HUES6 (cell line): ENCODE measurements around the gene TIGD6.
"Not testable (repeated sequence)": the region's sequence is repeated elsewhere in the genome, so short reads cannot be mapped to it uniquely, and the experiment has no call there.

Experiments
- H3K27ac ChIP-seq: 2 replicates; pipeline ENCODE4 v1.7.0; 2013; ENCODE audit warnings: low read depth, mild to moderate bottlenecking, low read length, inconsistent platforms
- H3K27me3 ChIP-seq: 2 replicates; pipeline ENCODE4 v1.6.1; 2013; ENCODE audit warnings: low read length; ENCODE audit not compliant: control insufficient read depth, insufficient read depth
- H3K36me3 ChIP-seq: 2 replicates; pipeline ENCODE4 v1.6.1; 2013; ENCODE audit warnings: low read length; ENCODE audit not compliant: control insufficient read depth, insufficient read depth
- H3K4me1 ChIP-seq: 2 replicates; pipeline ENCODE4 v1.6.1; 2013; ENCODE audit warnings: low read length; ENCODE audit not compliant: control insufficient read depth, insufficient read depth
- H3K4me3 ChIP-seq: 2 replicates; pipeline ENCODE4 v1.5.1; 2013; ENCODE audit warnings: low read depth, low read length
- H3K9ac ChIP-seq: one replicate; pipeline ENCODE4 v1.6.1; 2013; ENCODE audit warnings: mild to moderate bottlenecking, low read length
- H3K9me3 ChIP-seq: 2 replicates; pipeline ENCODE4 v1.6.1; 2013; ENCODE audit warnings: low read depth, low read length; ENCODE audit not compliant: control insufficient read depth, insufficient read depth

Gene TIGD6

GRCh38 chr5:149953436-149954121 lies 46.9 kb downstream of the TIGD6 start:
- Histone ChIP-seq H3K9ac (no peak overlapping the region), H3K27me3 (no peaks in the 10 kb centered on the region; the same call in 1 of the 2 replicates), H3K9me3 (no peaks in the 10 kb centered on the region), H3K36me3 (no peaks in the 10 kb centered on the region), H3K4me3 (no peak overlapping the region), H3K4me1 (no peaks in the 10 kb centered on the region), H3K27ac (no peak overlapping the region)

DNA sequence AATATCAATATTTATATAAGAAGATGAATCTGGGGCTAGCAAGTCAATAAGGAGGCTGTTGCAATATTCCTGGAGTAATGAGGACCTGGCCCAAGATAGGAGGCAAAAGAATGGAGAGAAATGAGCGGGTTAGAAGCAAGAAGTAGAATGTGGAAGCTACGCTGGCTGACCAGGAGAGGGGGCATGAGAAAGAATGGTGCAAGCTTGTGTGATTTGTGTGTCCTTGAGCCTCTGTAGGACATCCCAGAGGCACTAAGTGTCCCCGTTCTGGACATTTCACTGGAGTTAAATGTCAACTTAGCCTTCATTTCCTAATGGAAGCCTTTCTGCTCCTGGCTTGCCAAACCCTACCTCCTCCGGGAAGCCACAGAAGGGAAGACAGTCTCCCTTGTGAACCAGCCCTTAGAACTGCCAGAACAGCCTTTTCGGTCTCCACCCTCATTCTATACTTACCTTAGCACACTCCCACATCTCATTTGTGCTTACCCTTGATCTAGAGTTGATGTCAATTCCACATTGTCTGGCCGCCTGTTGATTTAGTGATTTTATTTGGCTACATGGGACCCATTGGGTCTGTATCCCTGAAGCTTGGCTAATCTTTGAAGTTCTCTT lies 49.2 kb downstream of the TIGD6 start:
- no peak overlapping the region for H3K27ac ChIP-seq
- H3K36me3 ChIP-seq: no peaks in the 10 kb centered on the region
- no peaks in the 10 kb centered on the region for H3K4me1 ChIP-seq

GRCh38 chr5:149948993-149949392 lies 51.5 kb downstream of the TIGD6 start:
- Histone ChIP-seq H3K9ac (no peak overlapping the region), H3K4me3 (no peak overlapping the region), H3K27ac (no peak overlapping the region), H3K4me1 (no peaks in the 10 kb centered on the region), H3K27me3 (no peaks in the 10 kb centered on the region; the same call in 1 of the 2 replicates), H3K36me3 (no peaks in the 10 kb centered on the region), H3K9me3 (no peaks in the 10 kb centered on the region)

More for the DNA sequence above, 49.2 kb downstream of the TIGD6 start:
- Histone ChIP-seq H3K9ac (no peak overlapping the region), H3K9me3 (no peaks in the 10 kb centered on the region), H3K4me3 (no peak overlapping the region), H3K27me3 (no peaks in the 10 kb centered on the region; the same call in 1 of the 2 replicates)

DNA sequence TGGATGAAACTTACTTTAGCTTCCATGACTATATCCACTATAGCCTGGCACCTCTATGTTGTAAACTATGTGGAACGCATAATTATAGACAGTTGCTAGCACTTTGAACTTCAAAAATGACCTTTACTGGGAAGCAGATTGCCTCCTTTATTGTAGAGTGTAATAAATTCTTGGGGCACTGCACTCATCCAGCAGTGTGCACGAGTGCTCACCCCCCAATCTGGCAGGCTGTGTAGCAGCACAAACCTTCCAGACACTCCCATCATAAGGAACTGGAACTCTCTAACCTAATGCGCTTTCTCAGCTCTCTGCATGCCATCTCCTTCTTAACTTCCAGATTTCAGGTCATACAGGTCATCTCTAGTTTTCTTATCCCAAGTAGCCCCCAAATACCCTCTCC lies 54.3 kb downstream of the TIGD6 start:
- no peak overlapping the region for H3K9ac ChIP-seq
- no peaks in the 10 kb centered on the region for H3K36me3 ChIP-seq
- H3K4me1 ChIP-seq: no peaks in the 10 kb centered on the region; the same call in 1 of the 2 replicates
- H3K27me3 ChIP-seq: no peaks in the 10 kb centered on the region; the same call in 1 of the 2 replicates
- H3K9me3 ChIP-seq: no peaks in the 10 kb centered on the region
- no peak overlapping the region for H3K4me3 ChIP-seq
- H3K27ac ChIP-seq: no peak overlapping the region

- no peaks in the 10 kb centered on the region; the same call in 1 of the 2 replicates for H3K4me1 ChIP-seq
Measured at GRCh38 chr5:149944666-149945065, 55.8 kb downstream of the TIGD6 start, which contains the start of gene PDE6A. TSS of gene PDE6A (minus strand) at chr5:149944793. CDS start at chr5:149944673, 120 bp downstream.

GRCh38 chr5:149943177-149943949 lies 57.1 kb downstream of the TIGD6 start:
- not testable (repeated sequence) for H3K9me3 ChIP-seq, H3K4me1 ChIP-seq, H3K27ac ChIP-seq

More at GRCh38 chr5:149944666-149945065, 55.8 kb downstream of the TIGD6 start, which contains the start of gene PDE6A:
- no peak within 1 kb of the TSS for H3K4me3 ChIP-seq
- no peak within 1 kb of the TSS for H3K27ac ChIP-seq
- no peak within 1 kb of the TSS for H3K9ac ChIP-seq
- no peaks in the 10 kb centered on the region for H3K36me3 ChIP-seq
- no peaks in the 10 kb centered on the region; the same call in 1 of the 2 replicates for H3K27me3 ChIP-seq
- H3K9me3 ChIP-seq: no peaks in the 10 kb centered on the region

More at GRCh38 chr5:149943177-149943949, 57.1 kb downstream of the TIGD6 start:
- not testable (repeated sequence) for H3K4me3 ChIP-seq, H3K9ac ChIP-seq, H3K36me3 ChIP-seq, H3K27me3 ChIP-seq
